Activated CD8-positive, alpha-beta memory T cell treated with anti-CD3 and anti-CD28 coated beads, Interleukin-2, amount 50 U/mL, for 24 hours (primary cell): ENCODE data around the gene SNX20.

Experiments used
- DNase-seq: peaks from one replicate; pipeline ENCODE4 v3.0.0-alpha.2; 2020; ENCODE audit errors: extremely low read depth

The SNX20 gene

DNA sequence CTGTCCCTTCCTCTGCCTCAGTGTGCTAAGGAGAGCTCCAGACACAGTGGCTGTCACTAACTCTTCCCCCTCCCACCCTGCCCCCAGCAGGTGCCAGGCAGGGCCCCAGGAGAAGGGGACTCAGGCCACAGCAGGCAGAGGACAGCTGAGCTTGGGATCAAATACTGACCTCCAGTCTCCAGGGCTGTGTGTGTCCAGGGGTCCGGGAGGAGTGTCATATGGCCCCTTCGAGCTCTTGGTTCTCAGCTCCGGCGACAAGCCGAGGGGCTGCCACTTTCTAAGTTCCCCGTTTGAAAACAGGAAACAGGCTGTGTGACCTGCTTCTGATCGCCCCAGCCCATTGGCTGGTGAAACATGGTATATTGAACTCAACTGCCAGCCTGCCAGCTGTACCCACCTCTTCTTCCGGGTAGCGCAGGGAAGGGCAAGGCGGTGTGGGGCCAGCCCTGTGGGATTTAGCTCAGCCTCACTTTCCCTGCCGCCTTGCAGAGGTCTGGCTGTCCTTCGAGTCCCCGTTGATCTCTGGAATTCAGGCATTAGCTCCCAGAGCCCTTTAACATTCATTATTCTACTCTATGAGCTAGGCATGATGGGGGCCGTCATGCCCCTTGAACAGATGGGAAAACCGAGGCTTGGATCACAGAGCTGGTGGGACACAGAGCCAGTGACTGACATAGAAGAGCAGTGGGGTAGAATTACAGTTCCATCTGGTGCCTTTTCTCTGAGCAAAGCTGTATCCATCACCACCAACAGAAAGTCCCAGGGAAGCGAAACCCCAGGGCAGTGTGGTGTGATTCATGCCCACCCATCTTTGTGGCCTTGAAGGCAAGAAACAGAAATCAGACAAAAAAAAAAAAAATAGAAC, at the start of gene SNX20:
Gene SNX20 (minus strand): TSS at position 292 of the 865 bp plus-strand sequence. CDS start 3,786 bp downstream, outside the sequence.
- no peak for DNase-seq

GRCh38 chr16:50724306-50724705, 43.2 kb upstream of the SNX20 start:
- DNase-seq = no peak

DNA sequence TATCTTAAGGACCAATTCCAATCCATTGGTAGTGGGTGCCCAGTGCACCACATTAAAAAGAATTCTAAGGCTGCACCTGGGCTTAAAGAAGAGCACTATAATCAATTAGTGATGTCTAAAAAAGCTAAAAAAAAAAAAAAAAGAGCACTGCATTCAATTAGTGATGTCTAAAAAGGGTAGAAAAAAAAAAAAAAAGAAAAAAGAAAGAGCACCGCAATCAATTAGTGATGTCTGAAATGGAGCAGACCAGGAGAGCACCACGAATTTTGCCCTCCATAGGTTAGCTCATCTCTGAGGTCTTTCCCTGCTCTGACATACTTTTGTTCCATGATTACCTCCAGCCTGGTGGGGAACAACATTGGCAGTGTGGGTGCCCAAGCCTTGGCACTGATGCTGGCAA, 41.8 kb upstream of the SNX20 start:
- no peak for DNase-seq

GRCh38 chr16:50722405-50722737, 41.3 kb upstream of the SNX20 start:
- DNase-seq = no peak

DNA sequence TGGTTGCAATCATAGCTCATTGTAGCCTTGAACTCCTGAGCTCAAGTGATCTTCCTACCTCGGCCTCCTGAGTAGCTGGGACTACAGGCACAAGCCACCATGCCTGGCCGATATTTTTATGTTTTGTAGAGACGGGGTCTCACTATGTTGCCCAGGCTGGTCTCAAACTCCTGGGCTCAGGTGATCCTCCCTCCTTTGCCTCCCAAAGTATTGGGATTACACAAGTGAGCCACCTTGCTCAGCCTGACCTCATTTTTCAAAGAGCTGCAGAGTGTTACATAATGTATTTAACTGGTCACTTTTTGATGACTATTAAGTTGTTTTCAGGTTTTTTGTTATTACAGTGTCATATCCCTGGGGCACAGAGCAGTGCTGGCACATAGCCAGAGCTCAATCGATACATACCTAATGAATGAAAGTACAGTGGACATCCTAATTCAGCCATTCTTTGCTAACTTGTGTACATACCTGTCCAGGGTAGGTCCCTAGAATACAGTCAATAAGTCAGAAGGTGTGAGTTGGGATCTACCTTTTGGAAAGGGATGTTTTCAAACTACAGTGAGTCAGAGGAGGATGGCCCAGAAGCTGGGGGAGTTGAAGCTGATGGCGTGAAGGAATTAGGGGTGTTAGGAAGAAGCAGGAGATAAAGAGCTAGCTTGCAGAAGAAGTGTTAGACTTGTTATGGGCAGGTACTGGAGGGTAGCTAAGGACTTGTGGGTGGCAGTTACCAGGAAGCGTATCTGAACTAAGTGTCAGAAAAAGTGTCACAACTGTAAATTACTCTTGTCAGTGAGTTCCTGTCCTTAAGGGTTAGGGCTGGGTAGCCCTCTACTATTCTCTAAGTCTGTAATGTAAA, 40.7 kb upstream of the SNX20 start:
- no peak for DNase-seq

DNA sequence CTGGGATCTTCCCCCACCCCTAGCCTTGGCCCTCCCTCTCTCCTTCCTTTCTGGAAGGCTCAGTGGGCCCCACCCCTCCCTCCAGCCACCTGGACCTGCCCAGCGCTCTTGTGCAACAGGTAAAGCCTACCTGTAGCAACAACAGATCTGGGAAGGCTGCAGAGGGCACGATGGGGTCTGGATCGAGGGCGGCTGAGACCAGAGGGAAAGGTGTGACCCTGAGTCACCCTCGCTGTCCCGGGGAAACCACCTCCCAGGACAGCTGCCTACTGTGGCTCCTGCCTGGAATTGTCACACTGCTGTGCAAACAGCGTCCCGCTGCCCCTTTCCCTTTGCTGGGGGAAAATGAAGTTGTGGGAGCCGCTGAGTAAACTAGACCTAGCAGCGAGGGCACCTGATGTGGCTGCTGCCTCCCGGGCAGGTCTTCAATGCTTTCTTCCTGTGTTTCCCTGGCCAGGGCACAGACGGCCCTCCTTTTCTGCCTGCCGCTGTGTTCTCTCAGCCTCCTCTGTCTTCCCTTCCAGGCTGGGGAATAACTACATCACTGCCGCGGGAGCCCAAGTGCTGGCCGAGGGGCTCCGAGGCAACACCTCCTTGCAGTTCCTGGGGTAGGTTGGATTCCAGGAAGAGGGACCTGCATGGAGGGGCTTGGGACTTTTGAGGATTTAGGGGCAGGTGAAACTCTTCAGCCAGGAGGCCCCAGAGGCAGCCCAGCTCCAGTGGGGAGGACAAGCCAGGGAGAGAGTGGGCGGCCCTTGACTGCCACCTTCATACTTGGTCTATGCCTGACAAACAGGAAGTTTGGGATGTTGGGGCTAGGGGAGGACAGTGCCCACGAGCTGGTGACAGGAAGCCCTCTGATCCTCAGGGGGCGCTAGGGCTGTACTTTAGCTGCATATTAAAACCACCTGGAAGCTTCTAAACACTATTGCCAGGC, 38.6 kb upstream of the SNX20 start:
- DNase-seq = no peak

DNA sequence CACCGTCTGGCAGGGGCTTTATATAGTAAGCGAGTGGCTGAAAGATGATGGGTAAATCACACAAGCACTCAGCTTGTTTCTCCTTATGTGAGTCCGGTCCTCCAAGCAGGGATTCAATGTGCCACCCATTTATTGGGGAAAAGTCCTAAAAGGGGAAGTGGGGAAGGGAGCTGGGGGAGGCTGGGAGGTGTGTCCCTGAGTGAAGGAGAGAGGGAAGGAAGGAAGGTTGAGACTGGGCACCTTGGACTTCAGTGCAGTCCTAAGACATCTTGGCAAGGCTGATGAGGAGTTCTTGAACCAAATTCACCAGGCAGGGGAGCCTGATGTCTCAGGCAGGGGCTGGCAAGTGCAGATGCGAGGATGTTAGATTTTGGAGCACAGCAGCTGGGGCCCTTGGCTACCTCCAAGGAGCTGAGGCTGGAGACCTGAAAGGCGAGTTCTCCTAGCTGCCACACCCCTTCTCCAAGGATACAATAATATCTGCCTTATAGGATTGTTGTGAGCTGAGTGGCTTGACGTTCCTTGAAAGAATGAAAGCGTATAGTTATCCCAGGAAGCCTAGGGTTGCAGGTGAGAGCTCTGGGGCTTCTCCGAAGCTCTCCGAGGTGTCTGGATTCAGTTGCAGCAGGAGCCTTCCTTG, 37.8 kb upstream of the SNX20 start:
- no peak for DNase-seq

GRCh38 chr16:50718061-50718760, 37.1 kb upstream of the SNX20 start:
- no peak for DNase-seq

GRCh38 chr16:50717494-50717893, 36.4 kb upstream of the SNX20 start:
- no peak for DNase-seq

DNA sequence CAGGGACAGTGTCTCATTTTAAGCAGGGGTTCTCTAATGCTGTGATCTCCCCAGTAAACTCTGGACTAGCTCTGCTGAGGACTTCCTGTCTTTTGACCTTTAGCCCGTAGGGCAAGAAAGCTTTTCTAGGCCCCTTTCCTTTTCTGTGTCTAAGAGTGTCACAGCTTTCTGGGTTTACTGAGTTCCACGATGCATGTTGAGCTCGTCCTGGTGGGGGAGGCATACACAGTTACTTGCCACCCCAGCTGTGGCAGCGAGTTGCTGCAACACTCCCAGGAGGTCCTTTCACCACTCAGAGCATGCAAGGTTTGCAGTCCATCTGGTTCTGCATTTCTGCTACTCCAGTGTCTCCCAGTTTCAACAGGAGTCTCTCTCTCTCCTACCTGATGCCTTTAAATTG, 36.0 kb upstream of the SNX20 start:
- DNase-seq = no peak

GRCh38 chr16:50712956-50713355, 31.8 kb upstream of the SNX20 start:
- DNase-seq = no peak

- no peak for DNase-seq
Observed at GRCh38 chr16:50712560-50712898, 31.4 kb upstream of the SNX20 start.

- no peak for DNase-seq
Observed at GRCh38 chr16:50711862-50712559, 30.9 kb upstream of the SNX20 start.

DNA sequence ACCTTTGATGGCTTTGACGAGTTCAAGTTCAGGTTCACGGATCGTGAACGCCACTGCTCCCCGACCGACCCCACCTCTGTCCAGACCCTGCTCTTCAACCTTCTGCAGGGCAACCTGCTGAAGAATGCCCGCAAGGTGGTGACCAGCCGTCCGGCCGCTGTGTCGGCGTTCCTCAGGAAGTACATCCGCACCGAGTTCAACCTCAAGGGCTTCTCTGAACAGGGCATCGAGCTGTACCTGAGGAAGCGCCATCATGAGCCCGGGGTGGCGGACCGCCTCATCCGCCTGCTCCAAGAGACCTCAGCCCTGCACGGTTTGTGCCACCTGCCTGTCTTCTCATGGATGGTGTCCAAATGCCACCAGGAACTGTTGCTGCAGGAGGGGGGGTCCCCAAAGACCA, 29.9 kb upstream of the SNX20 start:
- DNase-seq = no peak

DNA sequence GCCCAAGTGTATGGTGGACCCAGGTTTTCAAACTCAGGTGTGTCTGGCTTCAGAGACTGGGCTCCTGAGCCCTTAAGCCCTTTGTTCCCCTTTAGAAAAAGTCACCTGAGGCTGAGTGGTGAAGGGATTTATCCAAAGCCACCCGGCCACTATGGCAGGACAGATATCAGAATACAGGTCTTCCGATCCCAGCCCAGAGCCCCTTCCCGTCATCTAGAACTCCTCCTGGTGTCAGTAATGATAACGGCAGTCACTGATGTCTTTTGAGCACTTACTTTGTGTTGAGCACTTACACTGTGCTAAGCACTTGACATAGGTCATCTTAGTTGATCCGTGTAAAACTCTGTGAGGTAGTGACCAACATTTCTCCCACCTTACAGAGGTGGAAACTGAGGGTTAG, 28.9 kb upstream of the SNX20 start:
- no peak for DNase-seq

DNA sequence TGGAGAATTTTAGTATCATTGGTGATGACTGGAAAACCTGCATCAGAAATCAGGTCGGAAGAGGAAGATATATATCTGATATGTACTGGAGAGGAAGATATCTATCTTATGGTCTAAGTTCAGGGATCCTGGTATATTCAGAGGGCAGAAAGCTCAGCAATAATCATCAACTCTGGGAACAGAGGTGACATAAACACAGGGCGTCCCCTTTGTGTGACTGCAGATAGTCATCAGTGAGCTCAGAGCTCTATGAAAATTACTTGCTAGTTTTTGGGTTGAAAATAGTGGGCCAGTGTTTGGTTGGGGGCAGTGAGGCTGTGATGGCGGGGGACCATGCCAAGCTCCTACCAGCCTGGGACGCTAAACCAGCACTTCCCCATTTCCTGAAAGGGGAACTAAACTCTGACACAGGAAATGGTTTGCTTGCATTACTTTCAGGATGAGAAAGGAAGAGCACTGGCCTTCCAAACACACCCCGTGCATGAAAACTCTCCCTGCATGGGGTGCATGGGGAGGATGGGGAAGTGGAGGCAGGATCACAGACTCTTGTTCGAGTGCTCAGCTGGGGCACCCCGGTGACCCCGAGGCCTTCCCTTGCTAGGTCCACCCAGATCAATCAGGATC, 28.1 kb upstream of the SNX20 start:
- DNase-seq = no peak

- no peak for DNase-seq
Observed at GRCh38 chr16:50708373-50709060, 27.4 kb upstream of the SNX20 start.

GRCh38 chr16:50706250-50706649, 25.1 kb upstream of the SNX20 start:
- no peak for DNase-seq

GRCh38 chr16:50705436-50706110, 24.5 kb upstream of the SNX20 start:
- no peak for DNase-seq
